H1 (cell line): ENCODE results near the gene CYLD. TPM values are rescaled to one million over a fixed set of nuclear protein-coding genes. Genes with fewer than 3 reads are reported as not detected.

Experiments
- CTCF ChIA-PET: fragments of 300-600 bp; sonication (Branson Sonifier 250); formaldehyde crosslinking; loops from one replicate; lab custom pipeline; 2021; ENCODE audit not compliant: partially characterized antibody; lab: Charles Lee
- POLR2A ChIA-PET: fragments of 300-600 bp; sonication (Branson Sonifier 250); formaldehyde crosslinking; loops from one replicate; lab custom pipeline; 2021; ENCODE audit warnings: inconsistent platforms; ENCODE audit not compliant: partially characterized antibody; lab: Charles Lee
- DNase-seq, 2 experiments: peaks; one replicate each; pipeline versions ENCODE4 v3.0.0 to v3.0.0-alpha.2; 2010 to 2022; ENCODE audit warnings: low spot score in 2 of 2, low read depth in 1 of 2, mixed read lengths in 1 of 2
- FAIRE-seq: peaks from 2 replicates; lab custom pipeline; 2011; peaks lifted over from hg19 to GRCh38; lab: Jason Lieb, UNC
- H2AFZ ChIP-seq: 2 replicates; pipeline ENCODE4 v1.8.1; 2012; ENCODE audit warnings: low read length, inconsistent platforms
- H2AK5ac ChIP-seq: 2 replicates; pipeline ENCODE4 v1.6.1; 2013; ENCODE audit warnings: low read depth, low read length
- H2BK120ac ChIP-seq: replicated peaks from 2 replicates; pipeline ENCODE3; 2013; ENCODE audit warnings: low read depth, low read length, inconsistent platforms
- H2BK12ac ChIP-seq: 2 replicates; pipeline ENCODE4 v1.6.1; 2013; ENCODE audit warnings: low read depth, low read length
- H2BK15ac ChIP-seq: 2 replicates; pipeline ENCODE4 v1.6.1; 2013; ENCODE audit warnings: low read length
- H2BK20ac ChIP-seq: 2 replicates; pipeline ENCODE4 v1.6.1; 2013; ENCODE audit warnings: low read length
- H2BK5ac ChIP-seq: 2 replicates; pipeline ENCODE4 v1.6.1; 2013; ENCODE audit warnings: low read depth, low read length
- H3K14ac ChIP-seq: 2 replicates; pipeline ENCODE4 v1.6.1; 2013; ENCODE audit warnings: inconsistent platforms; ENCODE audit not compliant: insufficient read length
- H3K18ac ChIP-seq: 2 replicates; pipeline ENCODE4 v1.6.1; 2013; ENCODE audit warnings: low read length; ENCODE audit errors: extremely low read depth
- H3K23ac ChIP-seq: 2 replicates; pipeline ENCODE4 v1.6.1; 2013; ENCODE audit warnings: inconsistent platforms; ENCODE audit not compliant: insufficient read length
- H3K23me2 ChIP-seq: 2 replicates; pipeline ENCODE4 v1.6.1; 2013; ENCODE audit warnings: low read depth, low read length
- H3K27ac ChIP-seq: 2 replicates; pipeline ENCODE4 v1.6.1; 2011; ENCODE audit warnings: low read depth, low read length, inconsistent platforms
- H3K27me3 ChIP-seq, 4 experiments: replicated peaks in 1 of 4; 1 replicate in 1 of 4; 2 replicates in 3 of 4; pipeline versions ENCODE4 v1.6.1 to v1.8.1; 2011 to 2013; ENCODE audit warnings: low read length in 3 of 4, mild to moderate bottlenecking in 3 of 4, inconsistent platforms in 2 of 4, mixed read lengths in 2 of 4, moderate library complexity in 1 of 4; ENCODE audit not compliant: control insufficient read depth in 3 of 4, insufficient read depth in 3 of 4; ENCODE audit errors: extremely low read depth in 1 of 4
- H3K36me3 ChIP-seq, 4 experiments: 2 replicates each; pipeline versions ENCODE4 v1.6.1 to v1.8.1; 2011 to 2013; ENCODE audit warnings: mild to moderate bottlenecking in 4 of 4, low read length in 3 of 4, moderate library complexity in 2 of 4, control low read depth in 1 of 4, inconsistent platforms in 1 of 4; ENCODE audit not compliant: insufficient read depth in 4 of 4, control insufficient read depth in 2 of 4
- H3K4ac ChIP-seq: replicated peaks from 2 replicates; pipeline ENCODE3; 2013; ENCODE audit warnings: low read length, low read depth, mixed read lengths, inconsistent platforms; ENCODE audit not compliant: insufficient read length
- H3K4me1 ChIP-seq, 4 experiments: replicated peaks in 1 of 4; 1 replicate in 1 of 4; 2 replicates in 3 of 4; pipeline versions ENCODE4 v1.6.1 to v1.8.1; 2011 to 2013; ENCODE audit warnings: low read length in 3 of 4, inconsistent platforms in 2 of 4, mixed read lengths in 1 of 4; ENCODE audit not compliant: insufficient read depth in 4 of 4, control insufficient read depth in 3 of 4
- H3K4me2 ChIP-seq, 2 experiments: 2 replicates each; pipeline versions ENCODE4 v1.6.1 to v1.8.1; 2011 to 2013; ENCODE audit warnings: low read depth in 2 of 2, low read length in 2 of 2, control low read depth in 1 of 2, inconsistent platforms in 1 of 2, mild to moderate bottlenecking in 1 of 2; ENCODE audit not compliant: insufficient read depth in 1 of 2
- H3K4me3 ChIP-seq, 4 experiments: fragments of 200-600, 300-600 bp in 1 of 4; sonication (generic), shearing (Covaris generic), sonication (Bioruptor Twin) in 1 of 4; 2 replicates each; pipeline versions ENCODE4 v1.5.1 to v1.8.1; 2011 to 2016; ENCODE audit warnings: low read length in 4 of 4, low read depth in 3 of 4, control low read depth in 2 of 4, inconsistent platforms in 2 of 4, mild to moderate bottlenecking in 2 of 4, mixed read lengths in 1 of 4, moderate library complexity in 1 of 4; ENCODE audit not compliant: insufficient read depth in 2 of 4; ENCODE audit errors: extremely low read depth in 1 of 4
- H3K56ac ChIP-seq: replicated peaks from 2 replicates; pipeline ENCODE3; 2013; ENCODE audit warnings: low read depth, mild to moderate bottlenecking, mixed read lengths, low read length, inconsistent platforms; ENCODE audit not compliant: insufficient read length
- H3K79me1 ChIP-seq: 2 replicates; pipeline ENCODE4 v1.6.1; 2013; ENCODE audit warnings: low read depth, low read length, control low read depth
- H3K79me2 ChIP-seq, 2 experiments: 2 replicates each; pipeline versions ENCODE4 v1.6.1 to v1.8.1; 2012 to 2013; ENCODE audit warnings: low read length in 2 of 2, mild to moderate bottlenecking in 2 of 2, inconsistent platforms in 1 of 2; ENCODE audit not compliant: insufficient read depth in 2 of 2, control insufficient read depth in 1 of 2
- H3K9ac ChIP-seq, 4 experiments: replicated peaks in 1 of 4; 1 replicate in 1 of 4; 2 replicates in 3 of 4; pipeline versions ENCODE4 v1.6.1 to v1.8.1; 2011 to 2013; ENCODE audit warnings: low read depth in 3 of 4, low read length in 3 of 4, control low read depth in 2 of 4, mild to moderate bottlenecking in 2 of 4, moderate library complexity in 2 of 4, inconsistent platforms in 1 of 4; ENCODE audit errors: extremely low read depth in 1 of 4
- H3K9me3 ChIP-seq, 2 experiments: 2 replicates each; pipeline versions ENCODE4 v1.6.1 to v1.8.1; 2012 to 2013; ENCODE audit warnings: mild to moderate bottlenecking in 2 of 2, moderate library complexity in 2 of 2, control low read depth in 1 of 2, inconsistent platforms in 1 of 2, low read depth in 1 of 2, low read length in 1 of 2, mixed read lengths in 1 of 2; ENCODE audit not compliant: insufficient read depth in 2 of 2
- H4K20me1 ChIP-seq, 2 experiments: replicated peaks in 1 of 2; 2 replicates each; pipeline versions ENCODE3 to v1.8.1; 2011 to 2013; ENCODE audit warnings: inconsistent platforms in 2 of 2, low read length in 2 of 2, mild to moderate bottlenecking in 1 of 2; ENCODE audit not compliant: insufficient read depth in 2 of 2, control insufficient read depth in 1 of 2
- H4K5ac ChIP-seq: 2 replicates; pipeline ENCODE4 v1.6.1; 2013; ENCODE audit warnings: low read length, low read depth, mixed read lengths, inconsistent platforms; ENCODE audit not compliant: insufficient read length
- H4K8ac ChIP-seq: 2 replicates; pipeline ENCODE4 v1.8.0; 2013; ENCODE audit warnings: mild to moderate bottlenecking, moderate library complexity, low read length, inconsistent platforms; ENCODE audit not compliant: insufficient read depth; ENCODE audit errors: extremely low read depth
- H4K91ac ChIP-seq: replicated peaks from 2 replicates; pipeline ENCODE3; 2013; ENCODE audit warnings: low read length, mixed read lengths, inconsistent platforms; ENCODE audit not compliant: insufficient read length
- BACH1 ChIP-seq: IDR thresholded peaks from 2 replicates; pipeline ENCODE4 v1.6.1; 2012; ENCODE audit warnings: low read length, improper control_type of control experiment
- CBX5 ChIP-seq: fragments of 300-800, 300-1000 bp; sonication (generic); IDR thresholded peaks from 2 replicates; pipeline ENCODE4 v1.7.1; 2016; ENCODE audit warnings: antibody characterized with exemption, low read length, low read depth
- CHD1 ChIP-seq: IDR thresholded peaks from 2 replicates; pipeline ENCODE4 v1.6.1; 2012; ENCODE audit warnings: low read depth, low read length, improper control_type of control experiment
- CHD2 ChIP-seq: IDR thresholded peaks from 2 replicates; pipeline ENCODE4 v1.6.1; 2012; ENCODE audit warnings: low read length, improper control_type of control experiment
- FOSL1 ChIP-seq: IDR thresholded peaks from 2 replicates; pipeline ENCODE4 v1.6.1; 2011; ENCODE audit warnings: mild to moderate bottlenecking, low read depth, low read length, moderate library complexity; ENCODE audit not compliant: insufficient read depth
- KDM1A ChIP-seq: fragments of 200-600, 300-600 bp; sonication (generic); IDR thresholded peaks from 2 replicates; pipeline ENCODE4 v1.7.1; 2016; ENCODE audit warnings: mild to moderate bottlenecking, low read length, borderline replicate concordance
- MAFK ChIP-seq: IDR thresholded peaks from 2 replicates; pipeline ENCODE4 v1.6.1; 2012; ENCODE audit warnings: low read depth, mild to moderate bottlenecking, improper control_type of control experiment, low read length
- PHF8 ChIP-seq: fragments of 200-600 bp; sonication (generic); conservative IDR thresholded peaks from 2 replicates; pipeline ENCODE4 v1.7.1; 2012; ENCODE audit warnings: low read depth, mild to moderate bottlenecking, inconsistent platforms, low read length, moderate library complexity
- RAD21 ChIP-seq, 2 experiments: IDR thresholded peaks in 1 of 2; conservative IDR thresholded peaks in 1 of 2; 2 replicates each; pipeline ENCODE4 v1.6.1; 2011; ENCODE audit warnings: low read depth in 2 of 2, low read length in 2 of 2, improper control_type of control experiment in 1 of 2, inconsistent platforms in 1 of 2, mild to moderate bottlenecking in 1 of 2, moderate library complexity in 1 of 2
- SP2 ChIP-seq: IDR thresholded peaks from 2 replicates; pipeline ENCODE4 v1.6.1; 2012; ENCODE audit warnings: mild to moderate bottlenecking, low read length, inconsistent platforms
- SP4 ChIP-seq: IDR thresholded peaks from 2 replicates; pipeline ENCODE4 v1.6.1; 2012; ENCODE audit warnings: low read length, inconsistent platforms
- TAF7 ChIP-seq: optimal IDR thresholded peaks from 2 replicates; pipeline ENCODE3; 2011; ENCODE audit warnings: low read depth, mild to moderate bottlenecking, inconsistent platforms, low read length, moderate library complexity, borderline replicate concordance
- TCF12 ChIP-seq: IDR thresholded peaks from 2 replicates; pipeline ENCODE4 v1.6.1; 2011; ENCODE audit warnings: low read depth, mild to moderate bottlenecking, low read length
- WGBS, 2 experiments: shearing (Covaris generic) in 1 of 2; methylation state at CpG; one replicate each; pipeline versions ENCODE4 v1.1.6 to v1.1.7; 2013 to 2015; ENCODE audit warnings: low lambda C conversion rate in 2 of 2, mixed read lengths in 2 of 2, inconsistent platforms in 1 of 2, low coverage in 1 of 2, missing lambda C conversion rate in 1 of 2; ENCODE audit not compliant: insufficient replicate concordance in 2 of 2, insufficient coverage in 1 of 2, insufficient read length in 1 of 2; ENCODE audit errors: extremely low coverage in 1 of 2, missing lambda C conversion rate in 1 of 2; 5-methylcytosine and 5-hydroxymethylcytosine counted together
- polyA plus RNA-seq, 7 experiments: library from polyadenylated mRNA; depleted of rRNA in 3 of 7; stranded (reverse) in 5 of 7; unstranded in 2 of 7; fragments of >200 nt in 5 of 7; fragments of 200-250 nt in 2 of 7; gene quantifications; 1 replicate in 5 of 7; 2 replicates in 1 of 7; 4 replicates in 1 of 7; pipeline versions ENCODE4 v1.2.1 to v1.2.3, GENCODE V29; 2011 to 2013; ENCODE audit warnings: missing spikeins in 2 of 7, mixed read lengths in 2 of 7
- total RNA-seq: library from RNA; stranded (reverse); fragmentation: NEBNext Ultra II Directional; extraction: Animal tissue kit (Norgen Biotek cat#: 25700); gene quantifications from 2 replicates; pipeline ENCODE4 v1.2.1, GENCODE V29; 2021

CYLD gene
- total and polyA plus RNA-seq, 2 of the 8 experiments (the other 6 are each of a cell fraction or from before 2014, with no cell fraction given), result 3.7 to 18.8 TPM

DNA sequence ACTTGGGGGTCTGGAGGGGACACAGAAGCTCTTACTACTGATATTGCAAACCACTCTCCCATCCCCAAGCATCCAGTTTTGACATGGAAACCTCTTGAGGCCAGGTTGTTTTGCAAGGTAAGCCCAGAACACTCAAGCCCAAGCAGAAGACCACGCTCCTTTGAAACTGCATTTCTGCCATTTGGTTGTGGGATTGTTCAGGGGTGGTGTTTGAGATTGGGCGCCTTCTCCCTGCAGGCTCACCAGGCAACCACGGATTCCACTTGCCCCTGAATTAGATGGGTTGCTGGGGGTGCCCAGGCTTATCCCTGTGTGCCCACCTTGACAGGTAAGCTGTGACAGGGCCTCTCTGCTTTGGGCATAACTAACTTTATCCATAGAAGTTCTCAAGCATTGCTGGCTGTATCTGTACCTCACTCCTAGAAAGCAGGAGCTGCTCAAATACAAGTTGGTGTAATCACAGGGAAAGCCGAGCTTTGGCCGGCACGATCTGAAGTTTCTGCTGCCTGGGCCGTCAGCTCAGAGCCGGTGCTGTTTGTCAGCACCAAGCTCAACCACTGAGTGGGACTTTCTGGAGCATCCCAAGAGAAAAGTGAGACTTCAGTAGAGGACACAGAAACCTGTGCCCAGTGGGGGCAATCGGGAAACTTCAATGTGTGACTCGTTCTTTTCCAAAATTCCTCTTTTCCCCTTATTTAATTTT is 93.6 kb downstream of the CYLD start:
- FAIRE-seq, result no peak
- Histone ChIP-seq H2BK12ac (no peak overlapping the region), H4K20me1 (peaks cover 0 to 1% of the 10 kb centered on the region in 2 experiments), H2BK20ac (no peak overlapping the region), H3K4me3 (no peak overlapping the region), H2AFZ (no peak overlapping the region), H3K79me1 (no peaks in the 10 kb centered on the region), H3K14ac (no peak overlapping the region), H4K8ac (no peak overlapping the region), H3K23ac (no peak overlapping the region), H3K9ac (no peak overlapping the region), H3K4me2 (no peak overlapping the region), H4K91ac (no peak overlapping the region), H2BK5ac (no peak overlapping the region), H2BK15ac (no peak overlapping the region), H2BK120ac (no peak overlapping the region), H3K79me2 (no peaks in the 10 kb centered on the region), H3K56ac (no peak overlapping the region), H2AK5ac (no peak overlapping the region), H3K4ac (no peak overlapping the region), H3K27ac (no peak overlapping the region), H3K4me1 (no peaks in the 10 kb centered on the region; a peak in 1 of 7 replicates), H3K23me2 (no peaks in the 10 kb centered on the region), H3K9me3 (peaks cover 0 to 2% of the 10 kb centered on the region in 2 experiments; a peak in 2 of 4 replicates), H3K18ac (no peak overlapping the region), H4K5ac (no peak overlapping the region), H3K27me3 (no peaks in the 10 kb centered on the region), H3K36me3 (no peaks in the 10 kb centered on the region)
- 90% methylated on average over 10 of the region's 10 CpGs; no CpG with 5 or more reads in 1 of the 2 experiments for WGBS, 2 experiments
- DNase-seq, result peak in 1 of 2 experiments; percentile 28
- ChIA-PET CTCF (interaction anchor here (0.6 to 2.3 kb wide), 9 partner anchors 10 to 628 kb away, joined by 3 to 6 read pairs (median 3); no protein-coding TSS in a partner anchor), POLR2A (no interaction called here)
- TF ChIP-seq FOSL1 (no peak), SP4 (no peak), BACH1 (no peak), MAFK (no peak), TAF7 (no peak), SP2 (no peak), CBX5 (no peak), CHD1 (no peak), RAD21 (IDR thresholded peaks at IDR 0.05 in 1 of 2, conservative IDR thresholded peaks at IDR 0.05 in 1 of 2; ENCODE audit: low read depth in 2 of 2, low read length in 2 of 2) (no peak), KDM1A (no peak), TCF12 (no peak), CHD2 (no peak), PHF8 (no peak)
